Ovary (tissue), 9 donors: ENCODE data around the gene MAPK6. TPM values are rescaled to one million over a fixed set of nuclear protein-coding genes. Genes with fewer than 3 reads are reported as not detected.

Experiments
- DNase-seq, 5 donors: peaks; one replicate each; pipeline ENCODE4 v3.0.0-alpha.2; 2019 to 2020
- H3K27ac ChIP-seq, 2 donors: fragments of 200-600 bp; one replicate each; pipeline versions ENCODE4 v1.5.1 to v1.8.0; 2019 to 2022
- H3K27me3 ChIP-seq: fragments of 200-600 bp; one replicate; pipeline ENCODE4 v1.8.0; 2022
- H3K36me3 ChIP-seq: fragments of 200-600 bp; sonication (generic); one replicate; pipeline ENCODE4 v1.5.1; 2019
- H3K4me1 ChIP-seq: one replicate; pipeline ENCODE4 v1.8.1; 2013; ENCODE audit warnings: mild to moderate bottlenecking, moderate library complexity; ENCODE audit not compliant: insufficient read depth
- H3K4me3 ChIP-seq: fragments of 200-600 bp; sonication (generic); one replicate; pipeline ENCODE4 v1.5.1; 2017
- H3K9me3 ChIP-seq, 2 donors: fragments of 200-600 bp in 1 of 2; sonication (generic) in 1 of 2; one replicate each; pipeline versions ENCODE4 v1.5.1 to v1.8.1; 2013 to 2019; ENCODE audit warnings: mild to moderate bottlenecking in 1 of 2, moderate library complexity in 1 of 2
- EP300 ChIP-seq: sonication (generic); formaldehyde crosslinking; IDR thresholded peaks from one replicate; pipeline ENCODE4 v1.6.1; 2017; ENCODE audit warnings: antibody characterized with exemption
- POLR2A ChIP-seq: fragments of 450-650 bp; IDR thresholded peaks from one replicate; pipeline ENCODE4 v1.6.1; 2017; ENCODE audit warnings: antibody characterized with exemption, mild to moderate bottlenecking, moderate library complexity
- WGBS, 3 donors: extraction: QIAGEN DNeasy Blood & Tissue Kit in 1 of 3; methylation state at CpG; one replicate each; pipeline versions ENCODE4 v1.1.5 to v1.1.7; 2013 to 2017; 5-methylcytosine and 5-hydroxymethylcytosine counted together
- intact Hi-C, 4 donors: fragments of 100-400 bp; cut with DNase I; formaldehyde crosslinking; loops; one replicate each; pipeline versions ENCODE4 v1.11.0 to v1.15.1; 2022 to 2023
- polyA plus RNA-seq, 2 donors: library from polyadenylated mRNA; stranded (reverse); fragments of 200-250 nt in 1 of 2; fragments of 350-450 nt in 1 of 2; fragmentation: Illumina TruSeq in 1 of 2; extraction: RNeasy Lipid Tissue Mini Kit (QIAGEN cat#74804) in 1 of 2; gene quantifications; one replicate each; pipeline ENCODE4 v1.2.3, GENCODE V29; 2013 to 2014
- total RNA-seq, 7 donors: library from RNA; depleted of rRNA in 2 of 7; stranded (reverse); fragments of >200 nt in 2 of 7; fragmentation: NEBNext Ultra II Directional in 3 of 7; extraction: Animal tissue kit (Norgen Biotek cat#: 25700) in 3 of 7; gene quantifications; one replicate each; pipeline versions ENCODE4 v1.1.0 to v1.2.4, GENCODE V29; 2016 to 2023
- TF ChIP-seq, protein P1 (sequence below), 3 donors: fragments of 450-650 bp in 2 of 3; fragments of 200-600 bp in 1 of 3; IDR thresholded peaks; one replicate each; pipeline versions ENCODE4 v1.5.1 to v1.8.0; 2016 to 2022; ENCODE audit warnings: antibody characterized with exemption in 3 of 3, mild to moderate bottlenecking in 1 of 3
- donor health status: DM: no; HTN: no; CAD: no; lungs with moderate emphysema.
- donor health status: DM: no; HTN: no; CAD: no.
- donor health status: Bipolar disorder and iron deficiency.
- donor health status: DM: yes; HTN: yes; CAD: no.
- donor health status: DM: no; HTN: no; CAD: no.
- donor health status: DM: yes; HTN: yes; CAD: no.

The MAPK6 gene
- total and polyA plus RNA-seq, 9 donors = 5.9 to 24.5 (median 19.8) TPM

DNA sequence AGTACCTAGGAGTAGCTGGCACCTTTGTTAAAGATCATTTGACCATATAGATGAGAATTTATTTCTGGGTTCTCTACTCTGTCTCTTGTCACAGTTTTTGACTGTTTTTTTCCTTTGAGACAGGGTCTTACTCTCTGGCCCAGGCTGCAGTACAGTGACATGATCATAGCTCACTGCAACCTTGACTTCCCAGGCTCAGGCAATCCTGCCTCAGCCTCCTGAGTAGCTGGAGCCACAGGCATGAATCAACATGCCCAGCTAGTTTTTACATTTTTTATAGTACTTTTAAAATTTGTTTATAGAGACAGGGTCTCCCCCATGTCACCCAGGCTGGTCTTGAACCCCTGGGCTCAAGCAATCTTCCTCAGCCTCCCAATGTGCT, 48.5 kb downstream of the MAPK6 start:
- Histone ChIP-seq H3K4me3 (no peak overlapping the region), H3K9me3 (no peaks in the 10 kb centered on the region), H3K27me3 (no peaks in the 10 kb centered on the region), H3K27ac (no peak overlapping the region), H3K36me3 (no peaks in the 10 kb centered on the region), H3K4me1 (no peaks in the 10 kb centered on the region)
- DNase-seq = no peak
- intact Hi-C loops = no loop called here
- no peak for TF ChIP-seq EP300
- TF ChIP-seq POLR2A = no peak
- TF ChIP-seq, protein P1, sequence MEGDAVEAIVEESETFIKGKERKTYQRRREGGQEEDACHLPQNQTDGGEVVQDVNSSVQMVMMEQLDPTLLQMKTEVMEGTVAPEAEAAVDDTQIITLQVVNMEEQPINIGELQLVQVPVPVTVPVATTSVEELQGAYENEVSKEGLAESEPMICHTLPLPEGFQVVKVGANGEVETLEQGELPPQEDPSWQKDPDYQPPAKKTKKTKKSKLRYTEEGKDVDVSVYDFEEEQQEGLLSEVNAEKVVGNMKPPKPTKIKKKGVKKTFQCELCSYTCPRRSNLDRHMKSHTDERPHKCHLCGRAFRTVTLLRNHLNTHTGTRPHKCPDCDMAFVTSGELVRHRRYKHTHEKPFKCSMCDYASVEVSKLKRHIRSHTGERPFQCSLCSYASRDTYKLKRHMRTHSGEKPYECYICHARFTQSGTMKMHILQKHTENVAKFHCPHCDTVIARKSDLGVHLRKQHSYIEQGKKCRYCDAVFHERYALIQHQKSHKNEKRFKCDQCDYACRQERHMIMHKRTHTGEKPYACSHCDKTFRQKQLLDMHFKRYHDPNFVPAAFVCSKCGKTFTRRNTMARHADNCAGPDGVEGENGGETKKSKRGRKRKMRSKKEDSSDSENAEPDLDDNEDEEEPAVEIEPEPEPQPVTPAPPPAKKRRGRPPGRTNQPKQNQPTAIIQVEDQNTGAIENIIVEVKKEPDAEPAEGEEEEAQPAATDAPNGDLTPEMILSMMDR (IDR thresholded peaks at IDR 0.05) = no peak

DNA sequence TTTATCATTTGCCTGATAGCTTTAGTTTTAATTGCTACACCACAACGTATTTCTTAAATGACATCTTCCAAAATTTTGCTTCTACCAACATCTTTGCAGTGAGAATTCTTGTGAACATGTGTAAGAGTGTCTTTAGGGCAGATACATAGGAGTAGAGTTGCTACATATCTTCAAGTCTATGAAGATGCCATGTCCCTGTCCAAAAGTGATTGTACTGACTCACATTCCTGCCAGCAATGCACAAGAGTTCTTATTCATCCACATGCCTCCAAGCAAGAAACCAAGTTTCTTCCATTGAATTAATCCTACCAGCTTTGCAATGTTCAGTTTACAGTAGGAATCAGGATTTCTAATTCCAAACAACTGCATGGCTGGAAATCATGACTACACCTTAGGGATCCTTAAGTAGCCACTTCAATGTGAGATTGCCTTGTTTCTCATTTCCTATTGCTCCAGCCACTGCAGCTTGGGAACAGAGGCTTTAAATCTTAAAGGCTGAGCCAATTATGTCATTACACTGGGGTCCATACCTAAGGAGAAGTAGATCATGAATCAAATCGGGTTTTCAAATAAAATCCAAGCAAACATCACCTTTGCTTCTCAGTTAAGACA, 49.1 kb downstream of the MAPK6 start:
- Histone ChIP-seq H3K27ac (no peak overlapping the region), H3K36me3 (no peaks in the 10 kb centered on the region), H3K27me3 (no peaks in the 10 kb centered on the region), H3K4me3 (no peak overlapping the region), H3K4me1 (no peaks in the 10 kb centered on the region), H3K9me3 (no peaks in the 10 kb centered on the region)
- no peak for DNase-seq
- WGBS, 3 donors = 51 to 67% (median 54%) methylated on average over 2 of the region's 2 CpGs
- intact Hi-C loops = no loop called here
- TF ChIP-seq POLR2A = no peak
- TF ChIP-seq, protein P1 (IDR thresholded peaks at IDR 0.05) = no peak
- no peak for TF ChIP-seq EP300

DNA sequence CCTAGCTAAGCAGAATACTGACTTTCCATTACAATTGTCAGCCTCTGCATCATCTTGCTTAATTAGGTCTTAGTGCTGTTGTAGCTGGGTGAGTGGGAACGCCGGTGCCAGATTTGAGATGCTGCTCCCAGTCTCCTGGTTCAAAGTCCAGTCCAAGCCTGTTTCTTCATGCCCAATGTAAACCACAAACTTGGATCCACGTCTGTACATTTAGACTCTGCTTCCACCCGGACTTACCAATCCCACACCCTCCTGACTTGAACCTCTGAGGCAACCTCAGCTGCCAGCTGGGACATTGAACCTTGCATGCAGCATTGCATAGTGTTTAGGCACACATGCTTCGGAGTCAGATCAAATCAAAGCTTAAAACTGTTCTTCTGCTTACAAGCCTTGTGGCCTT, 50.5 kb downstream of the MAPK6 start:
- Histone ChIP-seq H3K4me1 (no peaks in the 10 kb centered on the region), H3K36me3 (no peaks in the 10 kb centered on the region), H3K27me3 (no peaks in the 10 kb centered on the region), H3K9me3 (no peaks in the 10 kb centered on the region), H3K4me3 (no peak overlapping the region), H3K27ac (no peak overlapping the region)
- intact Hi-C loops = no loop called here
- TF ChIP-seq EP300 (no peak), POLR2A (no peak)
- TF ChIP-seq, protein P1 (IDR thresholded peaks at IDR 0.05) = no peak
- DNase-seq = no peak
- 77 to 87% (median 86%) methylated on average over 5 of the region's 5 CpGs for WGBS, 3 donors

DNA sequence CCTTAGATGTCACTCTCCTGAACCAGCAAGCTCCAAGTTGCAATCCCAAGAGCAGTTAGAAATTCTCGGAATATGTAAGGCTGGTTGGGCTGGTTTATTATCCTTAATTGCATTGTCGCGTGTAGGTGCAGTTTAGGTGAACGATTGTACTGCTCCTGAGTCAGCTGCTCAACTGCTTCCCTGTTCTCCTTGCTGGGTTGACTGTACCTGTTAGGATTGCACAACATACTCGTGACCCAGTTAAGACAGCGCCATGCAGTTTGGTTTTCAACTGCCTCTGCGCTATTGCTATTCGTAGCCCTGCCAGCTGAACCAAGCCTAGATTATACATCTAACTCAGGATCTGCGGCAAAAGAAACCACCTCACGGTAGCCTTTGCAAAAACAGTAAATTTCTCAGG, 52.6 kb downstream of the MAPK6 start:
- no peaks in the 10 kb centered on the region for H3K27me3 ChIP-seq
- H3K4me3 ChIP-seq = no peak overlapping the region
- H3K4me1 ChIP-seq = no peaks in the 10 kb centered on the region
- intact Hi-C loops = loop anchor here in 1 of 4 donors (10.0 kb wide), 1 partner anchor 107 kb away; no protein-coding TSS in a partner anchor
- 85 to 89% (median 89%) methylated on average over 10 of the region's 10 CpGs for WGBS, 3 donors
- TF ChIP-seq, protein P1 (IDR thresholded peaks at IDR 0.05) = no peak
- no peak for TF ChIP-seq EP300
- no peak for TF ChIP-seq POLR2A
- no peaks in the 10 kb centered on the region for H3K9me3 ChIP-seq
- H3K27ac ChIP-seq = no peak overlapping the region
- no peak for DNase-seq
- H3K36me3 ChIP-seq = no peaks in the 10 kb centered on the region
